AG04449 (cell line): ENCODE measurements around the gene GLIPR1L1.

Experiments used
- CTCF ChIA-PET: fragments of 350-600 bp; formaldehyde crosslinking; extraction: SDS; loops from one replicate; lab custom pipeline; 2021; ENCODE audit warnings: antibody characterized with exemption; lab: Yijun Ruan, JAX
- POLR2A ChIA-PET: fragments of 400-600, 350-600 bp; formaldehyde crosslinking; extraction: SDS; loops from one replicate; lab custom pipeline; 2020; ENCODE audit warnings: antibody characterized with exemption, inconsistent platforms; lab: Yijun Ruan, JAX
- DNase-seq: peaks from one replicate; pipeline ENCODE4 v3.0.0-alpha.2; 2010; ENCODE audit warnings: low read depth, low spot score
- H3K4me3 ChIP-seq: 2 replicates; pipeline ENCODE4 v1.5.1; 2011; ENCODE audit warnings: low read depth, mild to moderate bottlenecking, control low read depth, low read length
- CTCF ChIP-seq: IDR thresholded peaks from one replicate; pipeline ENCODE4 v1.5.1; 2011; ENCODE audit warnings: mild to moderate bottlenecking, moderate library complexity, low read length, control low read depth, inconsistent platforms; ENCODE audit not compliant: insufficient read depth; ENCODE audit errors: missing control alignments

GLIPR1L1 gene

GRCh38 chr12:75317784-75318183 is 16.7 kb upstream of the GLIPR1L1 start:
- no peak overlapping the region for H3K4me3 ChIP-seq
- ChIA-PET POLR2A (no interaction called here), CTCF (no interaction called here)
- DNase-seq = no peak
- no peak for TF ChIP-seq CTCF

DNA sequence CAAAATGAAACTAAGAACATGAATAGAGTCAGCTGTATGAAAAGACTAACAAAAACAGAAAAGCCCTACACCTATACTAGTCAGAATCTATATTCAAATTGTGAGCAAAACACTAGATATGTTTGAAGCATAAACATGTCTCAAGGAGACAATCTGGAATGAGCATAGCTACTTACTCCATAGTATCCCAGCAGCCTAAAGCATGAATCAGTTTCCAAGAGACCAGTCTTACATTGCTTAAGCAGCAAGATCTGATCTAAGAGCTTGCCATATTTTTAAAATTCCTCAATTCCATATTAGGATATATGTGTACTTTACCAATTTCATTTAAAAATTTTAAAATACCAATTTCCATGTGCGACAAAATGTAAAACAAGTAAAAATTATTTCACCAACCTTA is 12.0 kb upstream of the GLIPR1L1 start:
- POLR2A ChIA-PET = no interaction called here
- no peak overlapping the region for H3K4me3 ChIP-seq
- DNase-seq = peak; percentile 82
- CTCF ChIA-PET = interaction anchor here (0.9 to 1.4 kb wide), 2 partner anchors 12 to 575 kb away, joined by 3 to 12 read pairs; partner anchors contain the start of gene GLIPR1L1
- no peak for TF ChIP-seq CTCF

GRCh38 chr12:75323663-75324062 is 10.8 kb upstream of the GLIPR1L1 start:
- ChIA-PET POLR2A (no interaction called here), CTCF (interaction anchor here (2.9 kb wide), 1 partner anchor 11 kb away, joined by 24 read pairs; the partner anchor contains the start of gene GLIPR1L1)
- TF ChIP-seq CTCF = no peak
- no peak for DNase-seq
- no peak overlapping the region for H3K4me3 ChIP-seq

- ChIA-PET POLR2A (no interaction called here), CTCF (interaction anchor here (1.2 to 2.2 kb wide), 2 partner anchors 64 to 156 kb away, joined by 3 to 6 read pairs; partner anchors contain the start of gene GLIPR1L2)
- no peak for DNase-seq
- no peak for TF ChIP-seq CTCF
- H3K4me3 ChIP-seq = no peak overlapping the region
Measured at GRCh38 chr12:75327642-75328041, 6.8 kb upstream of the GLIPR1L1 start.

DNA sequence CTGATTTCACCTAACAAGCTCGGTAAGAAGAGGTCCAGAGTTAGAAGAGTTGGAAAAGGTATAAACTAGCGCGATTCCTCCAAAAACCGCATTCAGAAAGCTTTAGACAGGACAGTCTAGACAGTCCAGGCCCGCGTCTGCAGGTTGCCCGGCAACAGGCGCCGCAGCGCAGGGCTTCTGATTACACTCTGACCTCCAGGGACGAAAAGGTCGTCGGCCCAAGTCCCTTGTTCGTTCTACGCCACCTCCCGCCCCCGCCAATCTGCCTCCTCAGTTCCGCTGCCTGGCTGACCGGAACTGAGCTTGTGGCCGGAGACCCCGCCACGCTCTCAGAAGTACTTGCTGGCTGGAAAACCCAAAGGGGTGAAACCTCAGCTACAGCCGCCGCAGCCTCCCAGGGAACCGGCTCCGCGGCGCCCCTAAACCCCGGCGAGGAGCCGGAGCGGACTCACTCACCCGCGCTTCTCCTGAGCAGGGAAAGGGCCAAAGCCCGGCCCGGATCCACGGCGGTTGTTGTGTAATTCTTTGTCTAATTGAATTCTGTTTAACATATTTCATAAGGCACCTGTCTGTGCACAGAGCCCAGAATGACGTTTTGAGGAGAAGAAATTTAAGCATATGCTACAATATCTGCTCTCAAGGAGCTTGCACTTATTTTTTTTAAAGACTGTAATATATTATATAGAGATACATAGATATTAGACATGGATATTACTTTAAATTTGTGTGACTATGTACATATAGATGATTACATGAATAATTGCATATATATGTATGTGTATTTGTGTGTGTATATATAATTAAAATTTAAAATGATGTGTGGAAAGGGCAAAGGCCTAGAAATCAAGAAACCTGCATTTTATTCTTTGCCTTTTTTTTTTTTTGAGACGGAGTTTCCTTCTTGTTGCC is 4.3 kb upstream of the GLIPR1L1 start, which contains the start of gene CAPS2:
TSS of gene CAPS2 (minus strand) at position 407 of the 909 bp plus-strand sequence. CDS start 3,826 bp downstream, outside the sequence.
- H3K4me3 ChIP-seq = peak within 1 kb of the TSS; percentile 79
- no peak for DNase-seq
- CTCF ChIA-PET = interaction anchor here (0.8 to 7.6 kb wide), 8 partner anchors 14 to 641 kb away, joined by 3 to 145 read pairs (median 6); partner anchors contain the start of gene GLIPR1
- POLR2A ChIA-PET = interaction anchor here (0.6 to 1.0 kb wide), 3 partner anchors 14 to 150 kb away, joined by 3 read pairs; partner anchors contain the start of gene GLIPR1
- no peak for TF ChIP-seq CTCF

DNA sequence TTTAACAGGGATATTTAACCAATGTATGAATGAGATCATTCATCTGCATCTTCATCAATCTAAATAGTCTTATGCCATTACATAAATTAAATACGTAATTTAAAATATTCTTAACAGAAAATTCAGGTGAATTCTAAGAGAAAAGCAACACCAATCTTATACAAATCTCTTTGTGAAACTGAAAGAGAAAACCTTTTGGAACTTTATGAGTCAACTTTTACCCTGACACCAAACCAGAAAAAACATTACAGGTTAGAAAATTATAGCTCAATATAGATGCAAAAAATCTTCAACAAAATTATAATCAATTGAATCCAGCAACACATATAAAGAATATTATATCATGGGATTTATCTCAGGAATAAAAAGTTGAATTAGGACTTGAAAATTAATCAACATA is 3.4 kb downstream of the GLIPR1L1 start:
- H3K4me3 ChIP-seq = no peak overlapping the region
- DNase-seq = no peak
- ChIA-PET CTCF (no interaction called here), POLR2A (no interaction called here)
- TF ChIP-seq CTCF = no peak
